Measurements from ENCODE around the gene DUSP16.

The DUSP16 gene

DNA sequence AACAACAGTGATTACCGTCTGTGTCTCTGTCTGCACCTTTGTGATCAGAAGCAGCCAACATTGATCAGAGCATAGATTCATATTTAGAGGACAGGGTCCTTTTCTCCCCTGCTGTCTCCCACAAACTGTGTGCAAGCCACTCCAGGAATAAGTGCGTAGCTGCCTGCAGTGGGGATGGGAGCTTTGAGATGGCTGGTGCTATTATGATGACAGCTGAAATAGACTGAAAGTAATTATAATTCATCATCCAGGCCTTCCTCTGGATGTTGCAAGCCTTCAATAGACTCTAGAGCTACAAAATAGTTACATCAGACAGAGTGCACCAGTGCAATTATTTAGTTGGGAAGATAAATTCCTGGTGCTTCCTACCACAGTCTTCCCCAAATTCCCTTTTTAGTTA, 137.7 kb downstream of the DUSP16 start:
- H3K36me3 ChIP-seq (replicated peaks): no peaks in the 10 kb centered on the region
- in situ Hi-C loops (cut with HindIII; ENCODE audit: low pct_ligation_motif_present, low sequenced_read_pairs): no loop called here
- TF ChIP-seq, protein P1, sequence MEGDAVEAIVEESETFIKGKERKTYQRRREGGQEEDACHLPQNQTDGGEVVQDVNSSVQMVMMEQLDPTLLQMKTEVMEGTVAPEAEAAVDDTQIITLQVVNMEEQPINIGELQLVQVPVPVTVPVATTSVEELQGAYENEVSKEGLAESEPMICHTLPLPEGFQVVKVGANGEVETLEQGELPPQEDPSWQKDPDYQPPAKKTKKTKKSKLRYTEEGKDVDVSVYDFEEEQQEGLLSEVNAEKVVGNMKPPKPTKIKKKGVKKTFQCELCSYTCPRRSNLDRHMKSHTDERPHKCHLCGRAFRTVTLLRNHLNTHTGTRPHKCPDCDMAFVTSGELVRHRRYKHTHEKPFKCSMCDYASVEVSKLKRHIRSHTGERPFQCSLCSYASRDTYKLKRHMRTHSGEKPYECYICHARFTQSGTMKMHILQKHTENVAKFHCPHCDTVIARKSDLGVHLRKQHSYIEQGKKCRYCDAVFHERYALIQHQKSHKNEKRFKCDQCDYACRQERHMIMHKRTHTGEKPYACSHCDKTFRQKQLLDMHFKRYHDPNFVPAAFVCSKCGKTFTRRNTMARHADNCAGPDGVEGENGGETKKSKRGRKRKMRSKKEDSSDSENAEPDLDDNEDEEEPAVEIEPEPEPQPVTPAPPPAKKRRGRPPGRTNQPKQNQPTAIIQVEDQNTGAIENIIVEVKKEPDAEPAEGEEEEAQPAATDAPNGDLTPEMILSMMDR (IDR thresholded peaks at IDR 0.05; ENCODE audit: low read depth, low read length, missing control alignments): no peak
- H3K27me3 ChIP-seq (replicated peaks): no peaks in the 10 kb centered on the region
- DNase-seq: no peak
- no peak overlapping the region for H3K27ac ChIP-seq
- H3K4me3 ChIP-seq (ENCODE audit: low read depth, low read length): no peak overlapping the region
